ENCODE results near the gene SLIT3. TPM values are rescaled to one million over a fixed set of nuclear protein-coding genes. Genes with fewer than 3 reads are reported as not detected.
A peak's percentile ranks its signal among the peaks of the same experiment; 100 is the strongest.

The SLIT3 gene
- total and polyA plus RNA-seq, 2 experiments from 2014 or later: 0.59 to 0.71 TPM

DNA sequence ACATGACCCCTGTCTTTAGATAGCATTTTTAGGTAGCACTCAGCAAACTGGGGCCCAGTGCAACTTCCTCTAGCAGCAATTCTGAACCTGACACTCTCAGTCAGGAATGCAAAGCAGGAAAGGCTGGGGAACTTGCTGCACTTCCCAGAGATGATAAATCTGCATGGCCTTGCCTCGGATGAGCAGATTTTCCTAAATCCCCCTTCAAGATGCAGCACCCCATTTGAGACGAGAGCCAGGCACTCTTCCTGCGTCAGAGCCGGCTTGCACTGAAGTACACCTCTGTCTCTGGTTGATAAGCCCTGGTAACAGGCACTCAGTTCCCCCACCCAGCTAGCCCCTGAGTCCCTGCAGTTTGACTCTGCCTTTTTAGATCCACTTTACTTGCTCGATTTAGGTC lies 425.1 kb downstream of the SLIT3 start:
- no peaks in the 10 kb centered on the region for H3F3A ChIP-seq (replicated peaks; ENCODE audit: low read depth)
- Mint-ChIP-seq H3K9me3 (no peaks in the 10 kb centered on the region), H3K36me3 (ENCODE audit: low read depth) (no peaks in the 10 kb centered on the region), H3K4me1 (peaks cover 29% of the 10 kb centered on the region), H3K27ac (no peak overlapping the region), H3K4me3 (no peak overlapping the region), H3K27me3 (ENCODE audit: insufficient read depth, low read depth, poor library complexity) (peaks cover 1% of the 10 kb centered on the region)
- no peaks in the 10 kb centered on the region for H3K9me2 ChIP-seq (ENCODE audit: insufficient read depth)
- peaks cover 9% of the 10 kb centered on the region for H3K4me1 ChIP-seq (ENCODE audit: insufficient read depth)
- ATAC-seq (peak; percentile 30; the same call in 2 of the 3 replicates), DNase-seq (ENCODE audit: low spot score) (peak; percentile 40)
- H3K79me2 ChIP-seq (replicated peaks; ENCODE audit: insufficient read depth): no peaks in the 10 kb centered on the region
- TF ChIP-seq, protein P1, sequence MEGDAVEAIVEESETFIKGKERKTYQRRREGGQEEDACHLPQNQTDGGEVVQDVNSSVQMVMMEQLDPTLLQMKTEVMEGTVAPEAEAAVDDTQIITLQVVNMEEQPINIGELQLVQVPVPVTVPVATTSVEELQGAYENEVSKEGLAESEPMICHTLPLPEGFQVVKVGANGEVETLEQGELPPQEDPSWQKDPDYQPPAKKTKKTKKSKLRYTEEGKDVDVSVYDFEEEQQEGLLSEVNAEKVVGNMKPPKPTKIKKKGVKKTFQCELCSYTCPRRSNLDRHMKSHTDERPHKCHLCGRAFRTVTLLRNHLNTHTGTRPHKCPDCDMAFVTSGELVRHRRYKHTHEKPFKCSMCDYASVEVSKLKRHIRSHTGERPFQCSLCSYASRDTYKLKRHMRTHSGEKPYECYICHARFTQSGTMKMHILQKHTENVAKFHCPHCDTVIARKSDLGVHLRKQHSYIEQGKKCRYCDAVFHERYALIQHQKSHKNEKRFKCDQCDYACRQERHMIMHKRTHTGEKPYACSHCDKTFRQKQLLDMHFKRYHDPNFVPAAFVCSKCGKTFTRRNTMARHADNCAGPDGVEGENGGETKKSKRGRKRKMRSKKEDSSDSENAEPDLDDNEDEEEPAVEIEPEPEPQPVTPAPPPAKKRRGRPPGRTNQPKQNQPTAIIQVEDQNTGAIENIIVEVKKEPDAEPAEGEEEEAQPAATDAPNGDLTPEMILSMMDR (conservative IDR thresholded peaks at IDR 0.05; ENCODE audit: low read depth in 2 of 2): no peak
- TF ChIP-seq ZNF114 (CRISPR knock-in tag; IDR thresholded peaks at IDR 0.05) (no peak), NANOG (IDR thresholded peaks at IDR 0.05; ENCODE audit: borderline replicate concordance) (no peak), EZH2 (IDR thresholded peaks at IDR 0.05; ENCODE audit: low read depth, unreplicated experiment) (no peak), POLR2AphosphoS5 (IDR thresholded peaks at IDR 0.05; ENCODE audit: low read depth) (no peak)
- TF ChIP-seq, protein P2, sequence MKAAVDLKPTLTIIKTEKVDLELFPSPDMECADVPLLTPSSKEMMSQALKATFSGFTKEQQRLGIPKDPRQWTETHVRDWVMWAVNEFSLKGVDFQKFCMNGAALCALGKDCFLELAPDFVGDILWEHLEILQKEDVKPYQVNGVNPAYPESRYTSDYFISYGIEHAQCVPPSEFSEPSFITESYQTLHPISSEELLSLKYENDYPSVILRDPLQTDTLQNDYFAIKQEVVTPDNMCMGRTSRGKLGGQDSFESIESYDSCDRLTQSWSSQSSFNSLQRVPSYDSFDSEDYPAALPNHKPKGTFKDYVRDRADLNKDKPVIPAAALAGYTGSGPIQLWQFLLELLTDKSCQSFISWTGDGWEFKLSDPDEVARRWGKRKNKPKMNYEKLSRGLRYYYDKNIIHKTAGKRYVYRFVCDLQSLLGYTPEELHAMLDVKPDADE (IDR thresholded peaks at IDR 0.05): no peak
- H3K36me3 ChIP-seq (ENCODE audit: insufficient read depth): no peaks in the 10 kb centered on the region
- H3K27me3 ChIP-seq (ENCODE audit: insufficient read depth): no peaks in the 10 kb centered on the region
- peak overlapping the region; percentile 83 for H2AFZ ChIP-seq
- no peak overlapping the region for H3K4me3 ChIP-seq
- no peak overlapping the region for H3K27ac ChIP-seq (ENCODE audit: low read depth)
- H4K20me1 ChIP-seq (replicated peaks; ENCODE audit: insufficient read depth): no peaks in the 10 kb centered on the region; the same call in 1 of the 2 replicates
- peak overlapping the region; percentile 65 for H3K4me2 ChIP-seq

DNA sequence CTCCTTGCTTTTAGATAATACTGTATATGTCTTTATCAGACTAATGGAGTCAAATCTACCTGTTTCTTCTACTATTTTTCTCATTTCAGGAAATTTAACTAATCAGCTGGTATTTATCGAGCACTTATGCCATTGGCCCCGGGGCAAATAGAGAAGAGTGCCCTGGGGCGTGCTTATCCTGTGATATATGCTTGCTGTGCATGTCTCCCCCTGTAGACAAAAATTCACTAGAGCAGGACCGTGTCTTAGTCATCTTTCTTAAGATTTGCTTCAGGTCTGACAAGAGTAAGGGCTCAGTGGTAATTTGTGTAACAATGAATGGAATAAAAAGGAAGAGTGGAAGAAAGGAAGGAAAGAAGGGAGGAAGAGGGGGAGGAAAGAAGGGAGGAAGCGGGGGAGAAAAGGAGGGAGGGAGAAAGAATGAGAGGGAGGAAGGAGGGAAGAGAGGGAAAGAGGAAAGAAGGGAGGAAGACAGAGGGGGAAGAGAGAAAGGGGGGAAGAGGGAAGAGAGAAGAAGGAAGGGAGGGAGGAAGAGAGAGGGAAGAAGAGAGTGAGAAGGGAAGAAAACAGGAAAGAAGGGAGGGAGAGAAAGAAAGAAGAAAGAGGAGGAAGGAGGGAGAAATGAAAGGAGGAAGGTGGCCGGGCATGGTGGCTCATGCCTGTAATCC lies 426.1 kb downstream of the SLIT3 start:
- H3K4me1 Mint-ChIP-seq: peaks cover 23% of the 10 kb centered on the region
- Histone ChIP-seq H3K36me3 (ENCODE audit: insufficient read depth) (no peaks in the 10 kb centered on the region), H3K79me2 (replicated peaks; ENCODE audit: insufficient read depth) (no peaks in the 10 kb centered on the region), H3F3A (replicated peaks; ENCODE audit: low read depth) (no peaks in the 10 kb centered on the region), H3K4me3 (no peak overlapping the region), H3K4me2 (no peak overlapping the region), H3K27me3 (ENCODE audit: insufficient read depth) (no peaks in the 10 kb centered on the region), H3K9me2 (ENCODE audit: insufficient read depth) (no peaks in the 10 kb centered on the region), H3K4me1 (ENCODE audit: insufficient read depth) (peaks cover 9% of the 10 kb centered on the region), H2AFZ (no peak overlapping the region), H4K20me1 (replicated peaks; ENCODE audit: insufficient read depth) (no peaks in the 10 kb centered on the region; the same call in 1 of the 2 replicates), H3K27ac (ENCODE audit: low read depth) (no peak overlapping the region)
- H3K27me3 Mint-ChIP-seq (ENCODE audit: insufficient read depth, low read depth, poor library complexity): no peaks in the 10 kb centered on the region
- peak; percentile 76 for DNase-seq (ENCODE audit: low spot score)
- no peak overlapping the region for H3K27ac Mint-ChIP-seq
- no peaks in the 10 kb centered on the region for H3K36me3 Mint-ChIP-seq (ENCODE audit: low read depth)
- peak; percentile 89 for ATAC-seq
- H3K9me3 Mint-ChIP-seq: no peaks in the 10 kb centered on the region
- no peak for TF ChIP-seq STAT1 (IDR thresholded peaks at IDR 0.05; ENCODE audit: unreplicated experiment)
- TF ChIP-seq, protein P1 (conservative IDR thresholded peaks at IDR 0.05; ENCODE audit: low read depth in 2 of 2): peak; percentile 61
- H3K4me3 Mint-ChIP-seq: no peak overlapping the region

All from GM23338 (cell line).